HG03025 (cell line): ENCODE results near the gene TNNI2.
"Not testable (repeated sequence)": the region's sequence is repeated elsewhere in the genome, so short reads cannot be mapped to it uniquely, and the experiment has no call there.

Source experiments
- ATAC-seq: cut with Tn5 transposase; IDR thresholded peaks from one replicate; pipeline ENCODE4 v1.9.1; 2021; ENCODE audit warnings: mild to moderate bottlenecking, moderate library complexity; ENCODE audit not compliant: unreplicated experiment, low FRiP score

Gene TNNI2

DNA sequence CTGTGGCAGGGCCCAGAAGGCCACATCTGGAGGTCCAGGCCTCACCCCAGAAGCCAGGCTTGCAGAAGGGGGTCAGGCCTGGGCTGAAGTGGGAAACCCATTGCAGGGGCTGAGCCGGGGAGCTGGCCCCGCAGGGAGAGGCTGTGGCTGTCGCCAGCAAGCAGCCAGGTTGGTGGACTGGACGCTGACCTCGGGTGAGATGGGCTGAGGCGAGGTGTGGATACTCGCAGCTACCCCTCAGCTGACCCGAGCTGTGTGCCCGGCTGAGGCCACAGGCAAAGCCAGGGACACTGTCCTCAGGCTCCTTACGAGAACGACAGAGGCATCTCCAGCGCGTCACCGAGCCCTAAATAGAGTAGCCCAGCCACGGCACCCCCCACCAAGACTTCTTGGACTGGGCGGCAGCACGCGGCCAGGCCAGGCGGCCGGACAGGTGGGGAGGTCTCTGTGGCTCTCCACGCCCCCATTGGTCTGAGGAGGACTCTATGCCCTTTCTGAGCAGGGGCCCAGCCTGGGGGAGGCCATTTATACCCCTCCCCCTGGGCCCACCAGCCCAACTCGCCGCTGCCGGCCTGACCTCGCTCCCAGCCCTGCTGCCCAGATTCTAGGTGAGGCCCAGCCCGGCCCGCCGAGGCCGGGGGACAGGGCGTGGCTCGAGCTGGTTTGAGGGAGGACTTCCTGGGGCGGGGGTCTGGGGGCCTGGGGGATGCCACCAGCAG lies at the start of gene TNNI2:
Gene TNNI2 (plus strand): TSS at position 556 of the 719 bp plus-strand sequence. CDS start 716 bp downstream, outside the sequence.
- ATAC-seq: no peak

DNA sequence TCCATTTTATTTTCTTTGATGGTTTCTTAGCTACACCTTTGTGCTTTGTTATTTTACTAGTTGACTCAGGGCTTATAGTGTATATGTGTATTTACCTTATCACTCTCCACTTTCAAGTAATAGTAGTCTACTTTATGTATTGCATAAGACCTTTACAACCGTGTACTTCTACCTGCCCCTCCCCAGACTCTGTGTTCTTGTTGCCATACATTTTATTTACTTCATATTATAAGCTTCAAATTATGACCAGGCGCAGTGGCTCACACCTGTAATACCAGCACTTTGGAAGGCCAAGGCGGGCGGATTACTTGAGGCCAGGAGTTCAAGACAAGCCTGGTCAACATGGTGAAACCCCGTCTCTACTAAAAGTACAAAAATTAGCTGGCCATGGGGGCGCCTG lies 46.9 kb upstream of the TNNI2 start:
- no peak for ATAC-seq

DNA sequence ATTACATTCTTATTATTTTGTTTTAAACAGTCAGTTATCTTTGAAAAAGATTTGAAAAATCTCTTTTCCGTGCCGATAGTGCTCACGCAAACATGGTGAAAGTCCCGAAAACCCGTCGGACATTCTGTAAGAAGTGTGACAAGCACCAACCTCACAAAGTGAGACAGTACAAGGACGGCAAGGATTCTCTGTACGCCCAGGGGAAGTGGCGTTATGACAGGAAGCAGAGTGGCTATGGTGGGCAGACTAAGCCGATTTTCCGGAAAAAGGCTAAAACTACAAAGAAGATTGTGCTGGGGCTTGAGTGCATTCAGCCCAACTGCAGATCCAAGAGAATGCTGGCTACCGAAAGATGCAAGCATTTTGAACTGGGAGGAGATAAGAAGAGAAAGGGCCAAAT lies 46.3 kb upstream of the TNNI2 start:
- no peak for ATAC-seq

DNA sequence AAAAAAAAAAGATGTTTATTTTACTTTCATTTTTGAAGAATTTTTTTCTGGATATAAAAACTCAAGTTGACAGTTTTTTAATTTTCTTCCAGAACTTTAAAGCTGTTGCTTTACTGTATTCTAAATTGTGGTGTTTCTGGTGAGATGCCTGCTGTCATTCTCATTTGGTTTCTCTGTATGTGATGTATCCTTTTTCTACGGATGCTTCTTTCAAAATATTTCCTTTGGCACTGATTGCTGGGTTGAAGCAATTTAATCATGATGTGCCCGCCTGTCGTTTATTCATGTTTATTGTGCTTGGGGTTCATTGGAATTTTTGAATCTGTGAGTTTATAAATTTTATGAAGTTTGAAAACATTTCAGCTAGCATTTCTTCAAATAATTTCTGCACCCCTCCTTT lies 45.7 kb upstream of the TNNI2 start:
- no peak for ATAC-seq

DNA sequence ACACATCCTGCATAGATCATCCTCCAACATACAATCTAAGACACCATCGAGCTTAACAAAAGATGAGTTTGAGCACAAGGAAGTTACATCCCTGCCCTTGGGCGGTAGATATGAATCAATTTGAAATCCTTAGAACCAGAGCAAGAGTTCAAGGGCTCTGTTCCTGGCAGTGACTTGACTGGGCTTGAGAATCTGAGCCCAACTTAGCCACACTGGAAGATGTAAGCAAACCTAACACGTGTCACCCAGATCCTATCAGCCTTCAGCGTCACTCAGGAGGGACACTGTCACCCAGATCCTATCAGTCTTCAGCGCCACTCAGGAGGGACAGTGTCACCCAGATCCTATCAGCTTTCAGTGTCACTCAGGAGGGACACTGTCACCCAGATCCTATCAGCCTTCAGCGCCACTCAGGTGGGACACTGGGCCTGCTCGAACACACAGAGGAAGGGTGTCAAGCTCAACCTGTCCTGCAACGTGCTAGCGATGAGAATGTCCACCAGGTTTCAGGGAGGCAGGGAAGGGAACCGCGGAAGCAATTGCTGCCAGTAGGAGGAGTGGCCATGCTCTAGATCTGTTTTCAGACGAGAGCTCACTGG lies 42.3 kb upstream of the TNNI2 start:
- no peak for ATAC-seq

DNA sequence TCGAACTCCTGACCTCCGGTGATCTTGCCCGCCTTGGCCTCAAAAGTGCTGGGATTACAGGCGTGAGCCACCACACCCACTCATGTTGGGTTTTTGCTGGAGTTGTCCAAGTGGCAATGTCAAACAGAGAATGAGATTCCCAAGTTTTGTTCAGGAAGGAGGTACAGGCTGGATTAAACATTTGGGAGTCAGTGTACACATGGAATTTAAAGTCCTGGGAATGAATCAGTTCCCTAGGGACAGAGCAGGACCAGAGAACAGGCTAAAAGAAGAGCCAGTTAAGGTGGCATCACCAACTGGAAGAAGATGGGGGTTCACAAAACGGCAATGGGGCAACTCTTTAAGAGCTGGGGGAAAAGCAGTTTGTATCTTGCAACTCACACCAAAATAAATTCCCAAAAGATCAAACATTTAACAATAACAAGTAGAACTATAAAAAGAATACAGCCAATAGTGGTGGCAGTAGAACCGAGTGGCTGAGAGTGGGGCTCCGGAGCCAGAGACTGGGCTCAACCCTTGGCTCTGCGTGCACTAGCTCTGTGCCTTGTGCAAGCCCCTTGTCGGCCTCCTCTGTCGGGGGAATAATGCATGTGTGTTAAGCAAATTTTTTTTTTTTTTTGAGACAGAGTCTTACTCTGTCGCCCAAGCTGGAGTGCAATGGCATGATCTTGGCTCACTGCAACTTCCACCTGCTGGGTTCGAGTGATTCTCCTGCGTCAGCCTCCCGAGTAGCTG lies 41.2 kb upstream of the TNNI2 start:
- no peak for ATAC-seq

DNA sequence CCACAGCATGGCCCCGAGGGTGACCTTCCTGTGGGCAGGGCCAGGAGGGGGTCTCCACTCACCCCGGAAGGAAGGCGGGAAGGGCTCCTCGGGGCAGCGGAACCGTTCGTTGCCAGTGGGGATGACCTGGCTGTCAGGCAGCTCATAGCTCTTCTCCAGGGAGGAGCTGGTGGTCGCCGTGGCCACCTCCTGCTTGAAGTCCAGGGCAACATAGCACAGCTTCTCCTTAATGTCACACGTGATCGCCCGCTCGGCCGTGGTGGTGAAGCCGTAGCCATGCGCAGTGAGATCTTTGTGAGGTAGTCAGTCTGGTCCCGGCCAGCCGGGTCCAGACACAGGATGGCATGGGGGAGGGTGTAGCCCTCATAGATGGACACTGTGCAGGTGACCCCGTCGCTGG lies 35.5 kb upstream of the TNNI2 start:
- ATAC-seq: no peak

DNA sequence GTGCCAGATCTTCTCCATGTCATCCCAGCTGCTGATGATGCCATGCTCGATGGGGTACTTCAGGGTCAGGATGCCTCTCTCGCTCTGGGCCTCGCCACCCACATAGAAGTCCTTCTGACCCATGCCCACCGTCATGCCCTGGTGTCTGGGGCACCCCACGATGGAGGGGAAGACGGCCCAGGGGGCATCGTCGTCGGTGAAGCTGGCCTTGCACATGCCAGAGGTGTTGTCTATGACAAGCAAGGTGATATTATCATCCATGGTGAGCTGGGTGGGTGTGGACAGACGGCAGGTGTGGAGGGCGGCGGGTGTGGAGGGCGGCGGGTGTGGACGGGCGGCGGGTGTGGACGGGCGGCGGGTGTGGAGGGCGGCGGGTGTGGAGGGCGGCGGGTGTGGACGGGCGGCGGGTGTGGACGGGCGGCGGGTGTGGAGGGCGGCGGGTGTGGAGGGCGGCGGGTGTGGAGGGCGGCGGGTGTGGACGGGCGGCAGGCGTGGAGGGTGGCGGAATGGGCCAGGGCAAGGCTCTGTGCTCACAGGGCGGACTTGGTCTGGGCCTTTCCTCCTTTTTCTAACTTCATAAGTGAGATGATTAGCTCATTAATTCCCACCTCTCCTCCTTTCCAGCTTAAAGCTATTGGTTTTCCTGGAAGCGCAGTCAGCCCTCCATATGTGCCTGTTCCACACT lies 34.8 kb upstream of the TNNI2 start:
- ATAC-seq: not testable (repeated sequence)

DNA sequence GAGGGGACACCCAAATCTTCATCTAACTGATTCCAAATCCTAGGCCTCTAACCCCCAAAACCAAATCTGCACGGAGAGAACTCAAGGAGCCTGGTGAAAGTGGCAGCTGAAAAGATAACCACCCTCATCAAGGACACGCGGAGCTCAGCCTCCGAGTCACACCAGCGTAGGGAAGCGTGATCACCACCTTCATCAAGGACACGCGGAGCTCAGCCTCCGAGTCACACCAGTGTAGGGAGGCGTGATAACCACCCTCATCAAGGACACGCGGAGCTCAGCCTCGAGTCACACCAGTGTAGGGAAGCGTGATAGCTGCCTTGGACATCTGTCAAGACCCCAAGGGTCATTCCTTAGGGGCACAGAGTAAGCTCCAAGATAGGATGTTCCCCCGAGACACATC lies 33.3 kb upstream of the TNNI2 start:
- no peak for ATAC-seq

DNA sequence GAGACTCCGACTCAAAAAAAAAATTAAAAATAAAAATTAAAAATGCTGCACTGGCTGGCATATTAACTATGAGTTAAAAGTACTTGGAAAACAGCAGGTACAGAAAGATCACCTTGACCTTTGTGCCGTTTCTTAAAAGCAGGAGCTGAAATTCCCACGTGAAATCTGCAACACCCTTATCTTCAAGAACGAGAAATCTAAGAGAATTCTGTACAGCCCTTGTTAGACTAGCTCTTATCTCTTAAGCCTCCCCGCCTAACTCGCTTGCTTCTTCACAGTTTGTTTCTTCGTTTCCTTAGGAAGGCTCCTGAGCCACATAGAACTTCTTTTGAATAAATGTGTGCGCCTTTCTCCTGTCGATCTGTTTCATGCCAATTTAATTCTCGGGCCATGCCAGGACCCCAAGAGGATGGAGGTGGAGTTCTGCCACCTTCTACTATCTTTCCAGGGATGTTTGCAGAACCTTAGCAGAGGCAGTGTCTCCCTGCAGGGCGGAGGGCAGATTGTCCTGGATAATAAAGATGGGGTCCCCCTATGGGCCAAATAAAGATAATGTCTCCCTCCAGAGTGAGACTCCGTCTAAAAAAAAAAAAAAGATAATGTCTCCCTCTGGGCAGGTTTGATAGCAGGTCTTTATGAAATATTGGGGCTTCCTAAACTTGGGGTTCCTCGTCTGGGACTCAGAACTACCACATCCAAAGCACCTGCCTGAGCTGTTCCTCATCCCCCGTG lies 31.4 kb upstream of the TNNI2 start:
- no peak for ATAC-seq

DNA sequence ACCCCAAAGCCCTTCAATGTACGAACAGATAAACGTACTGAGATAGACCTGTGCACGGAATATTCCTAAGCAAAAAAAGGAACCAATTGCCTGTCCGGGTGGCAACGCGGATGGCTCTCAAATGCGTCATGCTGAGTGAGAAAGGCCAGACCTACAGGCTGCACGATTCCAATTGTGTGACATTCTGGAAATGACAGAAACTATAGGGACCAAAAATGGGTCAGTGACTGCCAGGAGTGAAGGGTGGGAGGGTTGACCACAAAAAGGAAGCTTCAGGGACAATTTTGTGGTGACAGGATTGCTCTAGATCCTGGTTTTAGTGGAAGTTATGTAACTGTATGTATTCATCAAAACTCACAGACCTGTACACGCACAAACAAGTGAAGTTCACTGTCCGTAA lies 28.0 kb upstream of the TNNI2 start:
- no peak for ATAC-seq

DNA sequence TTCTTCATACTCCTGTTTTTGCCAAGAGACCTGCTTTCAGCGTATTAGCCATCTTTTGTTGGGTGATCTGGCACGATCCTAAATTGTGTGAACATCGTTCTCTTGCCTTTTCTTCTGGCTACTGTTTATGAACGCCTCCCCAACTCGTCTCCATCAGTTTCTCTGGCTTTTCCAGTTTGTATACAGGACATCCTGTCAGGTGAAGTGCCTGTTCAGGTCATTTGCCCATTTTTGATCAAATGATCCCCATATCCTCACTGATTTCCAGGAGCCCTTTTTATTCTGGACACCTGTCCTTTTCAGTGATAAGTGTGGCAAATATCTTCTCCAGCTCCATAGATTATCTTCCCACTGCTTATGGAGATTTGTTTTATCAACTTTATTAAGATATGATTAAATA lies 26.5 kb upstream of the TNNI2 start:
- ATAC-seq: no peak

DNA sequence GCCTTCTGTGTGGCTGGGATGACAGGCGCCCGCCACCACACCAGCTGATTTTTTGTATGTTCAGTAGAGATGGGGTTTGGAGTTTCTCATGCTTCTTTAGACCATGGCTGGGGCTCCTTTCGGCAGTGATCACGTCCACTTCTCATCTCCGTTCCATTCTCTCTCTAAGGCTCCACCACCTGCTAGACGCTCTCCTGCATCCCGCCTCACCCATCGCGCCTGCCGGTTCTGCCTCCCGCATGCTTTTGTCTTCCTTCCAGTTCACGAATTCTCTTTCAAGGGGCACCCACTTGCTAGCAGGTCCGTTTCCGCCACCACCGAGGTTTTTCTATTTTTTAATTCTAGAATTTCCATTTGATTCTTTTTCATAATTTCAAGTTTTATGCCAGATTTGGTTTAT lies 26.0 kb upstream of the TNNI2 start:
- ATAC-seq: no peak

DNA sequence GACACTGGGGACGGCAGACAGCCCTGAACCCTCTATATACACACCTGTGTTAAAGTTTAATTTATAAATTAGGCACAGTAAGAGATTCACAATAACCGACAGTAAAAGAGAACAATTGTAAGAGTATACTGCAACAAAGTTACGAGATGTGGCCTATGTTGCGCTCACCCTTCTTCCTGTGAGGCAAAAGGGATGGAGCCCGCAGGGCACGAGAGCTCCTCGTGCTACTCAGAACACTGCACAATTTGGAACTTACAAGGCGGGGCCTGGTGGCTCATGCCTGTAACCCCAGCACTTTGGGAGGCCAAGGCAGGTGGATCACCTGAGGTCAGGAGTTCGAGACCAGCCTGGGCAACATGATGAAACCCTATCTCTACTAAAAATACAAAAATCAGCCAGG lies 25.4 kb upstream of the TNNI2 start:
- not testable (repeated sequence) for ATAC-seq

DNA sequence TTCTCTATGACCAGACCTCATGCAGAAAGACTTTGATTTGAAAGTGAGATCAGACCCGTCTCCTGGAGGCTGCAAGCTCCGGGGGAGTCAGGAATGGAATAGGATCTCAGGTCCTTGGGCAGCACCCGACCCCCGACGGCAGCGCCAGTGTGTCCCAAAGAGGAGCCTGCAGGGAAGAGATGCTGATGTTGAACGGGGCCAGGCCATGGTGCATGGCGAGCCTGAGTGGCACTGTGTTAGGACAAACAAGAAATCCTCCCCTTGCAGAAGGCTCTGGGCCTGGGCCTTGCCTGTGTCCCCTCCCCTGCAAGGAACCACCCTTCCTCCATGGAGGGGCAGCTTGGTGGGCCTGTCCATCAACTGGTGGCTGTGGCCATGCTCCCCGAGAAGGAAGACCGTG lies 24.1 kb upstream of the TNNI2 start:
- no peak for ATAC-seq

DNA sequence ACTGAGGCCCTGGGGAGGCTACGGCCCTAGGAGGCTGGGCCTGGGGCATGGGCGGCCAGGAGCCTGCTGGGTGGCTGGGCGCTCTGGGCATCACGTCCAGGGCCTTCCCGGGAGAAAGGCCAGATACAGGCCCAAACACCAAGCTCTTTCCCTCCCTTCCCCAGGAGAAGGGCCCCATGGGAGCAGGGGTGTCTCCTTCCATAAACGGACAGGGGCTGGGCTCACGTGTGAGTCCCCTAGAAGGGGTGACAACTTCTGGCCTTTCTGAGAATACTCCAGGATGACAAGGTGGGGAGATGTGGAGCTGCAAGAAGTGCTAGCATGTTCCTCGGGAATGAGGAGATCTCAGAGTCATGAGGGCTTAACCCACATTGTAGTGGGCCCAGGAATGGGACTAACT lies 23.5 kb upstream of the TNNI2 start:
- ATAC-seq: no peak

DNA sequence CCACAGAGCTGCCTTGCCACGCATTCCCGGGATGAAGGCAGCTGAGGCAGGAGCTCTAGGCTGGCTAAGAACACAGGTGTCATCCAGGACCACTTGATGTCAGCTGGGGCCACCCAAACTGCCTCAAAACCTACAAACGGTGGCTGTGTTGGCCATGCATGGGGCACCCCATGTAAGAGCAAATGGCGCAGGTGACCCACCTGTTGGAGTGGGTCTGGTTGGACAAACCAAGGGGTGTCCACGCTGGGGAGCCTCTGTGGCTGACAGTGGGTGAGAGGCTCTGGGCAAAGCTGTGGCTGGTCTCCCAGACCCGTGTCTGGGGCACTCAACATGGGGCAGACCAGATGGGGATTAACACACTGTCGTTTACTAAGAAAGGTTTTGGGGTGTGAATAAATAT lies 23.0 kb upstream of the TNNI2 start:
- no peak for ATAC-seq

DNA sequence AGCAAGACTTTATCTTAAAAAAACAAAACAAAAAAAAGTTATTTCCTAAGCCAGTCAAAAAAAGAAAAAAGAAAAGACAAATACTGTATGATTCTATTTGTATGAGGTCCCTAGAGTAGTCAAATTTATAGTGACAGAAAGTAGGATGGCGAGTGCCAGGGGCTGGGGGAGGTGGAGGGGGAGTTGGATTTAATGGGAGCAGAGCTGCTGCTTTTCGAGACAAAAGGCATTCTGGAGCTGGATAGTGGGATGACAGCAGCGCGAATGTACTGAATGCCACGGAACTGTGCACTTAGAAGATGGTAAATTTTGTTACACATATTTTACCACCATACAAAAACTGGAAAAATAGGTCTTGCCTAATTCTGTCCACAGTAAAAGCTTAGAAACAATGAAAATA lies 21.8 kb upstream of the TNNI2 start:
- ATAC-seq: no peak

DNA sequence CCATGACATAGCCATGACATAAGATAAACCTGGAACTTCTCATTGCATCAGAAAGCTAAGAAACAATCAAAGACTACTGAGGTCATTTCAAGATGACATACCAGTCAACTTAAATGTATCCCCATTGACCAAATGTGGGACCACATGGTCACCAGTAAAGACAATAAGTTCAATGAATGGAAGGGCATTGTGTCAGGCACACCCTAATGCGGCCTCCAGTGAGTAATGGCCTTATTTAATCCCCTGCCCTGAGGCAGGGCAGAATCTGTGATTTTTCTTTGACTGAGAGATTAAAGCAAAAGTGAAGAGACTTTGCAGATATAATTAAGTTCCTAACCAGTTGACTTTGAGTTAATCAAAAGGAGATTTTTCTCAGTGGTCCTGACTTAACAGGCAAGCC lies 21.3 kb upstream of the TNNI2 start:
- ATAC-seq: no peak

DNA sequence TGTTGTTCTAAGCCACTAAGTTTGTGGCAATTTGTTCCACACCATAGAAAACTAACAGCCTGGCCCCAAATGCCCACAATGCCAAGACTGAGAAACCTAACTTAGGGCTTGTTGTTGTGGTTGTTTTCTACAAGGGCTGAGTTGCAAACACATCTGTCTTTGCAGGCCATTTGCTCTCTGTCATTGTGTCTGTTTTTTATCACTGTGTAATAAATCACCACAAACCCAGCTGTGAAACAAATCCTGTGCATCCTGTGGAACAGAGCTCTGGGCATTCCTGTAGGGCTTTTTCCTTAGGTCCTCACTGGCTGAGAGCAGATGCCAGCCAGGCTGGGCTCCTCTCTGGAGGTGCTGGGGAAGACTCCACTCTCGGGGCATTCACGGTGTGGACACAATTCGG lies 19.7 kb upstream of the TNNI2 start:
- ATAC-seq: no peak
